GM04503 (cell line): Measurements from ENCODE around the gene CTSW.

ENCODE experiments used
- DNase-seq: peaks from one replicate; pipeline ENCODE4 v3.0.0-alpha.2; 2012; ENCODE audit warnings: low read depth

CTSW gene

DNA sequence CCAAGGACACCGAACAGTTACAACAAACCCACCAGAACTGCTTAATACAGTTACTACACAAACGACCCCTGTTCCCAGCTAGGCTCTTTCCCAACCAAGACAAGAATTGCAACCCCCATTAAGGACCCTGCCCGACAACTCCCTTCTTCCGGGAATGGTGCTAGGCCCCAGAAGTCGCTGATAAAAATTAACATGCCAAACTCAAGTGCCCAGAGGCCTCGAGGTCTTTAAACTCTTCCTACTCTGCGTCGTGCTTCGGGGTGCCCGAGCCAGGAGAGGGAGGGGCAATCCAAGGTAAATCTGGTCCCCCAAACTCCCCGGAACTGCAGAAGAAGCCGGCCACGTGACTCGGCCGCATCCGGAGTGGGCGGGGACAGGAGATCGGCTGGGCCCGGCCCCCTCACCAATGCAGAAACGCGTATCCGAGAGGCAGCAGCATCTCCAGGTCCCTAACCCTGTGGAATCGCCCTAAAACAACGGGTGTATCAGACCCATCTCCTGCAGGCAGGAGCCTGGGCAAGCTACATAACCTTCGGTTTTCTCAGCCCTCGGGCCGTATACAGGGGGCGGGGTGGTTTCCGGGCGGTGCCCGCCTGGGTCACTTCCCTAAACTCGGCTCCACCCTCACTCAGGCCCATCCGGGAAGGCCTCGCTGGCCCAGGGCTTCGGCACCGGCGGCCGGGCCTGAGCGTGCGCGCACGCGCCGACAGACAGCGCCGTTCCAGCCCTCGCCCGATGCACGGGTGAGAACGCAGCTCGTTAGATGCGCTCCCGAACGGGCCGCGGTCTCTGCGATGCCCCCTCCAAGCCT, 22.7 kb upstream of the CTSW start:
- DNase-seq, result no peak

DNA sequence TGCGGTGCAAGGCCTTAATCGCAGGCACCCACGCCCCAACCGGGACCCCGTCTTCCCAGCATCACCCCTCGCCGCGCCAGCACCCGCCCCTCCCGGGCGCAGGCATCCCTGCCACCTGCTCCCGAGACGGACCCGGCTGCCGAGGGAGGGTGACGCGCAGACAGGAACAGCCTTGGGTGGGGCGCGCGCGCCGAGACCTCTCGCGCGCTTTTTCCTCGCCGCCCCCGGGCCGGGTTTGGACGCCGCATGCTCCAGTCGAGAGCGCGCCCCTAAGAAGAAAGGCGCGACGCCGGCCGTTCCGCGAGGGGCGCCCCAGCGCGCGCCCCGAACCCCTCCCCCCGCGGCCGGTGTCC, 22.2 kb upstream of the CTSW start:
- no peak for DNase-seq

DNA sequence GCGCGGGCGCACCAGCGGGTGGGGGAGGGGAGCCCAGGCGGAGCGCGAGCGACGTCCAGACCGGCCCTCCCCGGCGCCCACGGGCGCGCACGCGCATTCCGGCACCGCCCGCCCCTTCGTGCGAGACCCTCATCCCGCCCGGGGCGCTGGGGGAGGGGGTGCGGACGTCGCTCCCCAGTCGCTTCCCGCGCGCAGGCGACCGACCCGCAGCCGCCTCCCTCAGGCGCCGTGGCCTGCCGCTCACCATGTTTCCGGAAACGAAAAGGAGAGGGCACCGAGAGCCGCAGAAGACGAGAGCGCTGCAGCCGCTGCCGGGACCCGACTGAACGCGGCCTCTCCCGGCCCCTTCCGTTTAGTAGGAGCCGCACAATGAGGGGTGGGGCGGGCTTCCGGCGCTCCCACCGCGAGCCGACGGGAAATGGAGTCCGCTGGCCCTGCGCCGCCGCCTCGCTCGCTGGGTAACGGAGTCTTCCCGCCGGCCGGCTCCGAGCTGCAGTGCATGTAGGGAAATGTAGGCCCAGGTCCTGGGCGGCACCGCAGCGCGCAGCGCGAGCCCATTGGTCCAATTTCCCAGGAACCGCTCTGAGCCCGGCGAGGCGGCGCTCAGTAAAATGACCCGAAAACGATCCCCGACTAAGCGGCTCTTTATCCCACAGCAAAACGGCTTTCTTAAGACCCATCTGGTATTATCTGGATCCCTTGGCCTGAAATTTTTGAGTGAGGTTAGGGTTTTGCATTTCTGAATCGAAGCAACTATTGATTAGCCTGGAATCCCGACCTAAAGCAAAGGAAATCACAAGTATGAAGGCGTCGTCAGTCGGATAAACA, 21.6 kb upstream of the CTSW start, which contains the start of gene CFL1:
Gene CFL1, minus strand, starts transcription at position 328 of the 828 bp plus-strand sequence. Its CDS starts 81 bp downstream, at position 247.
- DNase-seq, result peak; percentile 84

DNA sequence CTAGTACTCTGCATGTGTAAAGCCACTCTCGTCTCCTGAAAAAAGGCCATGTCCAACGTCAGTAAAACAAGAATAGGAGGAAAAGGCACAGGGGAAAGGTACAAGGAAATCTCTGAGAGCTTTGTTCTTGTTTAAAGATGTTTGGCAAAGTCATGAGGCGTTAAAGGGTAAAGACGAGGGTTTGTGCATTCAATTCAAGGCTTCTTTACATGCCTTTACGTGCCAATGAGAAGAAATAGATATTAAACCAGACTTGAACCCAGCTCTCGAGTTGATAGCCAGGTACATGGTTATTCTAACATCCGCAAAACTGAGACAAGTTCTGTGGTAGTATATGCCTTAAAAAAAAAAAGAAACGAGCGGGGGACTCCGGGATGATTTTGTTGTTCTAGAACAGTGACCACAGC, 21.0 kb upstream of the CTSW start:
- no peak for DNase-seq

DNA sequence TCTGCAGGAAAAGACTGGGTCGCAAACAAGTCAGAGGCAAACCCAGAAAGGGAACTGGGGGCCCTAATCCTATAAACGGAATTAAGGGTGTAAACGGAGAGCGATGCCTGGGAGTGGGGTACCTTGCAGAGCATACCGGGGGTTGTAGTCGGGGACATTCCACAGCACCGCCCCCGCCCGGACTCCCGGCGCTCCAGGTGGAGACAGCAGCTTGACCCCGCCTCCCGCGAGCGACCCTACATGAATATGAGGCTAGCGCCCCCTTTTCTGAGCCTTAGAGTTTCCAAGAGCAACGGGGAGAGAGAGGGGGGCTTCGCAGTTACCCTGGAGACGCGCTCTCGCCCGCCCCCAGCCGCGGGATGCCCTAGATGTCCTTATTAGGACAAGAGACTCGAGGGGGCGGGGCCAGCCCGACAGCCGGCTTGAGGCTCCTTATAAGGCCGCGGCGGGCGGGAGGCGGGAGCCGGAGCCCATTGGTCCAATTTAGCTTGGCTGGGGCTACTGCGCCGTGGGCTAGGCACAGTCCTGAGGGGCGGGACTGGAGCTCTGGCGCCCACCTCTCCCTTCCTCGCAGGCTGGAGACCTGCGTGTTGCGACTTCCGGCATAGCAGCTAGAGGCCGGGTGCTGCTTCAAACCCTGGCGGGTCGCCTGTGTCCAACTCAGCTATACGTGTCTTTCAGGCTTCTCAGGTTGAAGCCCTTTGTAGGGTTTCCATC, 20.4 kb upstream of the CTSW start:
- DNase-seq, result peak; percentile 71

GRCh38 chr11:65859812-65860277, 19.8 kb upstream of the CTSW start:
- DNase-seq, result no peak

DNA sequence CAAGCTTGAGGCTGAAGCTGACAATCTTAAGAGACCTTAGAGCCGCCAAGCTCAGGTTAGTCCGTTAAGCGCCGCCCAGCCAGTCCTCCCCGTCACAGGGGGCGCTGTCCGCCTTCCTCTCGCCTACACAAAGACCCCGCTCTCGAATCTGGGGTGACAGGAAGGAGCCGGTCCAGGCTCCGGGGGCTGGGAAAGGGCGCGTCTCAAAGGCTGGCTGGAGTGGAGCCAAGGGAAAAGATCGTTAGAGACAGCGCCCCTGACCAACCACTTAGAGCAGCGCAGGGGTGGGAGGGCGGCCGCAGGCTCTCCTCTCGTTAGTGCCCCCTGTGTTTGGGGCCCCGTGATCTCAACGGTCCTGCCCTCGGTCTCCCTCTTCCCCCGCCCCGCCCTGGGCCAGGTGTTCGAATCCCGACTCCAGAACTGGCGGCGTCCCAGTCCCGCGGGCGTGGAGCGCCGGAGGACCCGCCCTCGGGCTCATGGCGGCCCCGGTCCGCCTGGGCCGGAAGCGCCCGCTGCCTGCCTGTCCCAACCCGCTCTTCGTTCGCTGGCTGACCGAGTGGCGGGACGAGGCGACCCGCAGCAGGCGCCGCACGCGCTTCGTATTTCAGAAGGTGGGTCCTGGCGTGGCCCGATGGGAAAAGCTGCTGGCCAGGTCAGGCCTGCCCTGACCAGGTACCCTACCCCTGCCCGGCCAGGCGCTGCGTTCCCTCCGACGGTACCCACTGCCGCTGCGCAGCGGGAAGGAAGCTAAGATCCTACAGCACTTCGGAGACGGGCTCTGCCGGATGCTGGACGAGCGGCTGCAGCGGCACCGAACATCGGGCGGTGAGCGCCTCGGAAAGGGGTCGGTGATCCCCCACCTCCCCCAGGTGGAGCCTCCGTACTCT, 19.1 kb upstream of the CTSW start, which contains the start of gene MUS81:
Gene MUS81, plus strand, starts transcription at position 156 of the 887 bp plus-strand sequence. Its CDS starts 321 bp downstream, at position 477.
- peak; percentile 78 for DNase-seq

GRCh38 chr11:65861165-65861505, 18.5 kb upstream of the CTSW start:
- no peak for DNase-seq

DNA sequence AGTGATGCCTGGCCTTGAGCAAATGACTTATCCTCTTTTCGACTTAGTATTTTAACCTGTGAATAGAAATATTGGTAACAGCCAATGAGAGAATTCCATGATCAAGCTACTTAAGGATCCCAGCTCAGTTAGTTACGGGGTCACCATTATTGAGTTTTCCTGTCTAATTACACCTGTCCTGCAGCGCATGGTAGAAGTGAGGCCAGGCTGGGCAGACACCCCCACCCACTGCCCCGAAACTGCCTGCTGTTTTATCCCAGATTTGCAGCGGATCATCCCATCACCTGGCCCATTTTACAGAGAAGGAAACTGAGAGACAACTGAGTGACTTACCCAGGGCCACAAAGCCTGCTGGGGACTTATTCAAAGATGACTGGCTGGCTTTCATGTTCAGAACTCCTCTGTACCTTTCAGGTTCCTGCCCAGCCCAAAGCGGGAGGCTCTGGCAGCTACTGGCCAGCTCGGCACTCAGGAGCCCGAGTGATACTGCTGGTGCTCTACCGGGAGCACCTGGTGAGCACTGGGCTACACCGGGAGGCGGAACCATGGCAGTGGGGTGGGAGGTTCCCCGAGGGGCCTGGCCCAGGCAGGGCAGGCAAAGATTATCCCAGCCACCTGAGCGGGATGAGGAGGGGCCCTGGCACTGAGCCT, 18.0 kb upstream of the CTSW start:
- no peak for DNase-seq

DNA sequence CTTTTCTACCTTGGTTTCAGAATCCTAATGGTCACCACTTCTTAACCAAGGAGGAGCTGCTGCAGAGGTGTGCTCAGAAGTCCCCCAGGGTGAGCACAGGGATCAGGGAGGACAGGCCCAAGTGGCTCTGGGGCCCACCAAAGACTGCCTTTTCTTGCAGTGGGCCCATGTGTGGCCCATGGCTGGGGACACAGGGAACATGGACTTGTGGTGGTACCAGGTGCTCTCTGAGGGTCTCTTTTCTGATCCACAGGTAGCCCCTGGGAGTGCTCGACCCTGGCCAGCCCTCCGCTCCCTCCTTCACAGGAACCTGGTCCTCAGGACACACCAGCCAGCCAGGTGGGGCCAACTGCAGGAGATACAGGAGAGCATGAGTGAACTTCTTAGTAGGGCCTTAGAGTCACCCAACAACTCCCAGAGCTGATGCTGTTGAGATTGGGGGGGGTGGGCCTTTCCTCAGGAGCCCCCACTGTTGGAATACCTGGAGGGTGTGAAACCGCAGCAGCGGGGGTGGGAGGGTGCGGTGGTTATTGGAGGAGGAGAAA, 17.4 kb upstream of the CTSW start:
- no peak for DNase-seq

GRCh38 chr11:65862941-65863888, 16.4 kb upstream of the CTSW start:
- DNase-seq, result no peak

DNA sequence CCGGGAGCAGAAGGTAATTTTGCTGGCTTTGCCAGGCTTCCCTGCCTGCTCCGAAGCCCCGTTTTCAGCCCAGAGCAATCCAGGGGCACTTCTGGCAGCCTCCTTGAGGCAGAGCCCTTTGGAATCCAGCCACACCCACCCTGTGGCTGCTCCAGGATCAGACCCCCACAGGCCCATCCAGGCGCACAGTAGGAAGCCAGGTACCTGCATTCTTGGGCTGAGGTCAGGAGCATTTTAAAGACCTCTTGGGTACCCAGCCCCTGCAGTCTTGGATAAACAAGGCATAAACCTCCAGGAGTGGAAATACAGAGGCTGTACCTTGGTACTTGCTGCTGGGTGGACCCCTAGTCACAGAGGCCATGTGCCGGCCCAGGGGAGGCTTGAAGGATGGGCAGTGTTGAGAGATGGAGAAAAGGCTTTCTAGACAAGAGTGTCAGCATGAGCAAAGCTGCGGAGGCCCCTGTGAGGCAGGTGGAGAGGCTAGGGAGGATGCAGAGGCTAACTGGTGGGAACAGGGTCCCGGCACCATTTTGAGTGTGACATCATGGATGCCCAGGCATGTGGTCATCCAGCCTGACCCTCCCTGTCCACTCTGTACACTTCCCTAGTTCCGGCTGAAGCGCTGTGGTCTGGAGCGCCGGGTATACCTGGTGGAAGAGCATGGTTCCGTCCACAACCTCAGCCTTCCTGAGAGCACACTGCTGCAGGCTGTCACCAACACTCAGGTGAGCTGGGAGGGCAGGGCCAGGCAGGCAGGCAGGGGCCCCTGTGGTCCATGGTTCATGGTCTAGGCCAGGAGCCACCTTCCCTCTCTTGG, 15.5 kb upstream of the CTSW start:
- DNase-seq, result no peak

- DNase-seq, result no peak
Measured at GRCh38 chr11:65864706-65865471, 14.7 kb upstream of the CTSW start.

DNA sequence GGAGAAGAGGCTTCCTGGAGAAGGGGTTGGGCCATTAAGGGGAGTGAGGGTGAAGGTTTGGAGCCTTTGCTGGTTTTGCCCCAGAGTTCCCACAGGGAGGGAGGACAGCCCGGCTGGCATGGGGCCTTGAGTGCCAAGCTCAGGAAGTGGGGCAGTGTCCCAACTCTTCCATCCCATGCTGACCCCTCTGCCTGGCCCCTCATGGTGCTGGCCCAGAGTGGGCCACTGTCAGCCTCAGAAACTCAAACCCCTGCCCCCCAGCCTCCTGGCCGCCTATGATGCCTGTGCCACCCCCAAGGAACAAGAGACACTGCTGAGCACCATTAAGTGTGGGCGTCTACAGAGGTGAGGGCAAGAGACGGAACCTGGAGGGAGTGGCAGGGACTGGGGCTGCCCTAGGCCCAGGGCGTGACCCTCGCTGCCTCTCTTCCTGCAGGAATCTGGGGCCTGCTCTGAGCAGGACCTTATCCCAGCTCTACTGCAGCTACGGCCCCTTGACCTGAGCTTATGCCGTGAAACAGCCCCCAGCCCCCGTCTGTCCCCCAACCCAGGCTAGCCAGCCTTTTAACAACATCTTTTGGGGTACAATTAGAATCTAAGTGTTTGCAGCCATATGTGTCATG, 14.0 kb upstream of the CTSW start:
- DNase-seq, result no peak

GRCh38 chr11:65866509-65867283, 12.9 kb upstream of the CTSW start:
- no peak for DNase-seq

DNA sequence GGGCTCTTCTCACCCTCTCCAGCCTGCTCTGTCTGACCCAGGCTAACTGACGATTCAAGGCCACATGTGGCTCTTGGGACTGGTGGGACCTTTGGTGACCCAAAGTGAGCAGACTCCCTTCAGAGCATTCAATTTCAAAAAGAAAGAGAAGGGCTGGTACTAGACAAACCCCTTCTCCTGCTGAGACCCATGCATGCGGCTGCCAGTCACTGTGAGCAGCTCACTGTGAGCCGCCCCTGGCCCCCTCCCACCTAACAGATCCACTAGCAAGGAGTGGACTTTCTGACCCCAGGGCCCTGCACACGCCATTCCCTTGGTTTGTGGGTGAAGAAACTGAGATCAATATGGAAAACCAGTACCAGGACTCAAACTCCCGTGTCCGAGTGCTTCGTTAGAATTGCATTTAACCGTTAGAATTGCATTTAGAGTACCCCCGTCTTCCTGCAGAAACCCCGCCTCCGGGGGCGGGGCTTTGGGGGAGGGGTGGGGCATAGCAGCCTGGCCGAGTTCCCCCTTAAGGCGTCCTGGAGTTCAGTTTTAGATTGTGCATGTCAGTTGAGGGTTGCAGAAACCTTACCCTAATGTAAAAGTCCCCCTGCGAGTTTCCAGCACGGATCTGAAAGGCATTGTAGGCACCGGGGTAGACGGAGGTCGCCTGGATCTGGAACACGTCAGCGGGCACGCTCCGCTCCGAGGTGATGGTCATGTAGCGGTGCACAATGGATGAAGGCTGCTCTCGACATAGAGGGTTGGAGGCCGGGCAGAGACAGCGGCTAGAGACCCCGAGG, 12.2 kb upstream of the CTSW start:
- DNase-seq, result no peak
